ENCODE data around the gene ADGRV1.
"Not testable (repeated sequence)": the region's sequence is repeated elsewhere in the genome, so short reads cannot be mapped to it uniquely, and the experiment has no call there.

ADGRV1 gene

GRCh38 chr5:90595766-90596165 lies 37.2 kb downstream of the ADGRV1 start:
- not testable (repeated sequence) for DNase-seq

GRCh38 chr5:90598293-90598692 lies 39.7 kb downstream of the ADGRV1 start:
- no peak for DNase-seq

GRCh38 chr5:90600307-90600706 lies 41.7 kb downstream of the ADGRV1 start:
- DNase-seq = not testable (repeated sequence)

- no peak for DNase-seq
Measured at GRCh38 chr5:90601468-90601867, 42.9 kb downstream of the ADGRV1 start.

GRCh38 chr5:90602681-90603080 lies 44.1 kb downstream of the ADGRV1 start:
- DNase-seq = no peak

- no peak for DNase-seq
Measured at GRCh38 chr5:90606539-90606938, 47.9 kb downstream of the ADGRV1 start.

GRCh38 chr5:90612919-90613318 lies 54.3 kb downstream of the ADGRV1 start:
- DNase-seq = no peak

- no peak for DNase-seq
Measured at GRCh38 chr5:90613459-90613858, 54.9 kb downstream of the ADGRV1 start.

GRCh38 chr5:90613918-90614504 lies 55.4 kb downstream of the ADGRV1 start:
- no peak for DNase-seq

GRCh38 chr5:90615355-90615754 lies 56.8 kb downstream of the ADGRV1 start:
- no peak for DNase-seq

GRCh38 chr5:90618071-90618470 lies 59.5 kb downstream of the ADGRV1 start:
- DNase-seq = no peak

- not testable (repeated sequence) for DNase-seq
Measured at GRCh38 chr5:90619762-90620161, 61.2 kb downstream of the ADGRV1 start.

- DNase-seq = no peak
Measured at GRCh38 chr5:90621848-90622247, 63.3 kb downstream of the ADGRV1 start.

- no peak for DNase-seq
Measured at GRCh38 chr5:90626493-90626892, 67.9 kb downstream of the ADGRV1 start.

GRCh38 chr5:90628492-90628891 lies 69.9 kb downstream of the ADGRV1 start:
- DNase-seq = no peak

GRCh38 chr5:90632791-90633190 lies 74.2 kb downstream of the ADGRV1 start:
- no peak for DNase-seq

GRCh38 chr5:90636948-90637347 lies 78.4 kb downstream of the ADGRV1 start:
- no peak for DNase-seq

GRCh38 chr5:90637731-90638130 lies 79.1 kb downstream of the ADGRV1 start:
- no peak for DNase-seq

- DNase-seq = no peak
Measured at GRCh38 chr5:90638878-90639277, 80.3 kb downstream of the ADGRV1 start.

GRCh38 chr5:90640484-90641059 lies 82.0 kb downstream of the ADGRV1 start:
- DNase-seq = no peak

GRCh38 chr5:90641528-90641927 lies 82.9 kb downstream of the ADGRV1 start:
- no peak for DNase-seq

- no peak for DNase-seq
Measured at GRCh38 chr5:90642706-90643229, 84.2 kb downstream of the ADGRV1 start.

GRCh38 chr5:90644132-90644531 lies 85.5 kb downstream of the ADGRV1 start:
- no peak for DNase-seq

- no peak for DNase-seq
Measured at GRCh38 chr5:90645024-90645610, 86.5 kb downstream of the ADGRV1 start.

Measured in cortex of kidney (tissue), 1 donor.